Lung (tissue), 12 donors: ENCODE results near the gene GCK. TPM values are rescaled to one million over a fixed set of nuclear protein-coding genes. Genes with fewer than 3 reads are reported as not detected.

Experiments used
- ATAC-seq: fragments of 200-7000 bp; cut with Tn5 transposase; one replicate; pipeline ENCODE4 v1.9.1; 2020; ENCODE audit warnings: moderate number of reproducible peaks; ENCODE audit not compliant: insufficient read depth, low FRiP score
- DNase-seq, 3 donors: peaks; one replicate each; pipeline ENCODE4 v3.0.0-alpha.2; 2013 to 2017
- H3K27ac ChIP-seq, 2 donors: one replicate each; pipeline ENCODE4 v1.5.1; 2013; ENCODE audit warnings: mild to moderate bottlenecking in 2 of 2, moderate library complexity in 2 of 2, control low read depth in 1 of 2, inconsistent platforms in 1 of 2, low read depth in 1 of 2, low read length in 1 of 2
- H3K27me3 ChIP-seq, 3 donors: one replicate each; pipeline ENCODE4 v1.5.1; 2013; ENCODE audit warnings: low read length in 2 of 3; ENCODE audit not compliant: control insufficient read depth in 3 of 3, insufficient read depth in 3 of 3
- H3K36me3 ChIP-seq, 4 donors: one replicate each; pipeline ENCODE4 v1.5.1; 2013; ENCODE audit warnings: low read length in 4 of 4, mild to moderate bottlenecking in 1 of 4, moderate library complexity in 1 of 4; ENCODE audit not compliant: control insufficient read depth in 4 of 4, insufficient read depth in 4 of 4
- H3K4me1 ChIP-seq, 5 donors: one replicate each; pipeline ENCODE4 v1.5.1; 2013; ENCODE audit warnings: low read length in 5 of 5, mild to moderate bottlenecking in 2 of 5, moderate library complexity in 1 of 5; ENCODE audit not compliant: control insufficient read depth in 5 of 5, insufficient read depth in 5 of 5
- H3K4me3 ChIP-seq: one replicate; pipeline ENCODE4 v1.5.1; 2013; ENCODE audit warnings: mild to moderate bottlenecking, control low read depth, moderate library complexity
- H3K9ac ChIP-seq, 2 donors: one replicate each; pipeline ENCODE4 v1.5.1; 2013; ENCODE audit warnings: low read length in 2 of 2, control low read depth in 1 of 2; ENCODE audit not compliant: insufficient read depth in 1 of 2
- H3K9me3 ChIP-seq, 4 donors: one replicate each; pipeline ENCODE4 v1.5.1; 2013; ENCODE audit warnings: low read length in 3 of 4, mild to moderate bottlenecking in 1 of 4, moderate library complexity in 1 of 4; ENCODE audit not compliant: control insufficient read depth in 4 of 4, insufficient read depth in 3 of 4
- CTCF ChIP-seq: IDR thresholded peaks from 2 replicates; pipeline ENCODE4 v1.5.1; 2012; ENCODE audit warnings: mild to moderate bottlenecking; ENCODE audit errors: control extremely low read depth, extremely low read depth
- WGBS, 2 donors: extraction: QIAGEN DNeasy Blood & Tissue Kit; methylation state at CpG; one replicate each; pipeline ENCODE4 v1.1.7; 2013; 5-methylcytosine and 5-hydroxymethylcytosine counted together
- polyA plus RNA-seq, 2 donors: library from polyadenylated mRNA; stranded (reverse); fragments of 200-250 nt; gene quantifications; one replicate each; pipeline ENCODE4 v1.2.1, GENCODE V29; 2013
- total RNA-seq, 2 donors: library from RNA; depleted of rRNA in 1 of 2; stranded (reverse); fragments of >200 nt in 1 of 2; gene quantifications; one replicate each; pipeline ENCODE4 v1.2.1, GENCODE V29; 2014 to 2021
- donor health status: control.
- donor health status: control.
- donor health status: Bipolar disorder and iron deficiency.
- donor health status: healthy.
- donor health status: DM: yes; HTN: yes; CAD: no.

Gene GCK
- total and polyA plus RNA-seq, 4 donors, result 0.25 to 1.1 (median 0.43) TPM

GRCh38 chr7:44152971-44153947 is 36.0 kb downstream of the GCK start:
- Histone ChIP-seq H3K27ac (no peak overlapping the region), H3K4me3 (no peak overlapping the region), H3K9me3 (no peaks in the 10 kb centered on the region), H3K36me3 (no peaks in the 10 kb centered on the region), H3K4me1 (peaks cover 0 to 20% (median 8%) of the 10 kb centered on the region in 5 donors), H3K27me3 (no peaks in the 10 kb centered on the region), H3K9ac (no peak overlapping the region)
- TF ChIP-seq CTCF, result no peak
- ATAC-seq (no peak), DNase-seq (no peak)
- WGBS, 2 donors, result 85 to 86% methylated on average over 22 of the region's 22 CpGs

GRCh38 chr7:44151956-44152355 is 37.3 kb downstream of the GCK start:
- no peak for DNase-seq
- no peak for ATAC-seq
- WGBS, 2 donors, result 98 to 99% methylated on average over 9 of the region's 9 CpGs

GRCh38 chr7:44150966-44151941 is 38.0 kb downstream of the GCK start:
- Histone ChIP-seq H3K36me3 (no peaks in the 10 kb centered on the region), H3K4me3 (no peak overlapping the region), H3K27ac (no peak overlapping the region), H3K9me3 (no peaks in the 10 kb centered on the region), H3K4me1 (peaks cover 0 to 40% (median 21%) of the 10 kb centered on the region in 5 donors), H3K9ac (no peak overlapping the region), H3K27me3 (peaks cover 0 to 3% (median 0%) of the 10 kb centered on the region in 3 donors)
- TF ChIP-seq CTCF, result no peak
- no peak for ATAC-seq
- DNase-seq, result no peak
- WGBS, 2 donors, result 88 to 94% methylated on average over 16 of the region's 16 CpGs

More at GRCh38 chr7:44151956-44152355, 37.3 kb downstream of the GCK start:
- Histone ChIP-seq H3K4me3 (no peak overlapping the region), H3K36me3 (no peaks in the 10 kb centered on the region), H3K9ac (no peak overlapping the region), H3K4me1 (peaks cover 0 to 33% (median 16%) of the 10 kb centered on the region in 5 donors), H3K27me3 (peaks cover 0 to 3% (median 0%) of the 10 kb centered on the region in 3 donors), H3K9me3 (no peaks in the 10 kb centered on the region), H3K27ac (no peak overlapping the region)
- no peak for TF ChIP-seq CTCF
